Hepatic stellate cell (primary cell): Measurements from ENCODE around the gene SPART.
"Not testable (repeated sequence)": the region's sequence is repeated elsewhere in the genome, so short reads cannot be mapped to it uniquely, and the experiment has no call there.

Experiments used
- DNase-seq: peaks from one replicate; pipeline ENCODE4 v3.0.0; 2011; ENCODE audit warnings: low spot score

The SPART gene

DNA sequence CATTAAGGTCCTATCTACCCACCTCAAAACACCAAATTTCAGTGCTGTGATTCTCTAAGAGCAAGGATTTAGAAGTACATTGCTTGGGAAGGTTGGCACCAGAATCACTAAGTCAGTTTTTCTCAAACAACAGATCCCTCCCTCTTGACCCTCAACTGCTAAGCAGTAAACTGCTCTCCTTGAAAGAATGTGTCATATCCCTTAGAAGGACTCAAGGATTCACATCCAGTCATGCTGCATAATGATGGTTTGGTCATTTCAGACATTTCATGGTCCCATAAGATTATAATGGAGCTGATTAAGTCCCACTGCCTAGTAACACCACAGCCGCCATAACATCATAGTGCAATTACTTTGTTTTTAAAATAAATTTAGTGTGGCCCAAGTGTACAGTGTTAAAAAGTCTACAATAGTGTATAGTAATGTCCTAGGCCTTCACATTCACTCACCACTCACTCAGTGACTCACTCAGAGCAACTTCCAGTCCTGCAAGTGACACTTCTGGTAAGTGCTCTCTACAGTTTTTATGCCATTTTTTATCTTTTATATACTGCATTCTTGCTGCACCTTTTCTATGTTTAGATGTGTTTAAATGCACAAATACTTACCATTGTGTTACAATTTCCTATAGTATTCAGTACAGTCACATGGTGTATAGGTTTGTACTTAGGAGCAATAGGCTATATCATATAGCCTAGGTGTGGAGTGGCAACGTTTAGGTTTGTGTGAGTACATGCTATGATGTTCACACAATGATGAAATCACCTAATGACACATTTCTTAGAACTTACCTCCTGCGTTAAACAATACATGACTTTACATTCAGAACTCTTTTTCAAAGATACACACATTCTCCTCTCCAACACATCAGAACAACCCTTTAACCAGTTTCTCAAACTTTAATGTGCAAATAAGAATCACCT, 32.9 kb downstream of the SPART start:
- no peak for DNase-seq

DNA sequence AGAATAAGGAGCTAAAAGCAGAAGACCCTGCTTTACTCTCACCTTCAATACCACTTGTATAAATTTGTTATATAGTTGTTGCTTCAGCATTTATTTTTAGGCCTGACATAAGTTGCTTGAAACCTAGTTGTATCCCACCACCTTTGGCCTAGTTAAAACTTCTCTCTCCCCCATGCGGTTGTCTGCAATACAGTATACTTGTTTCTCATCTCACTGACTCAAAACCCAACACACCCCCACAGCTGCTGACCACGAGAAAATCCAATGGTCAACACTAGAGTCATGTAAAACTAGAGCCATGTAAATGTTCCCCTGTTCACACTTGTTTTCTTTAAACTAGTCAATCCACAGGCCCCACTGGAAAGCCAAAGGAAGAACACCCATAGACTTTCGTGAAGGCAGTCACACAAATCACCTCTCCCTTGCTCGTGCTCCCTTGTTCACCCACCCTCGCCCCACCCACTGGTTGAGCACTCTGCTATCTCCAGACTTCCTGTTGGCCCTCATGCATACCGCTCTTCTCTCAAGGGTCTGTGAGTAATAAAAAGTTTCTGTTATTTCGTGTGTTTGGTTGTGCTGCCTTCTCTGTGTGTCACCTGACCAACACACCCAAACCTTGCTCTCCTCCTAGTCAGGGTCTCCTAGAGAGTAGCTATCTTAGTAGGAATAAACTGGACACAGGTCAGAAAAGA, 35.6 kb downstream of the SPART start:
- DNase-seq, result no peak

DNA sequence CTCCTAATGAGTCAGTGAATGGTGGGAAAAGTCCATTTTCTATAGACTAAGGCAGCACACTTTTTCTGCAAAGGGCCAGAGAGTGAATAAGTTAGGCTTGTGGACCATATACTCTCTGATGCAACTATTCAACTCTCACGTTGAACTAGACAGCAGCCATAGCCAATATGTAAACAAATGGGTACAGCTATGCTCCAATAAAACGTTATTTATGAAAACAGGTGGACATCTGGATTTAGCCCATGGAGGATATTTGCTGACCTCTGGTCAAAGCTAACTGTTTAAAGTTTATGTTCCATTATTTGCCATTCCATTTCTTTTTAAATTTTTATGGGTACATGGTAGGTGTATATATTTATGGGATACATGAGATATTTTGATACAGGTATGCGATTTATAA, 43.9 kb downstream of the SPART start:
- no peak for DNase-seq

DNA sequence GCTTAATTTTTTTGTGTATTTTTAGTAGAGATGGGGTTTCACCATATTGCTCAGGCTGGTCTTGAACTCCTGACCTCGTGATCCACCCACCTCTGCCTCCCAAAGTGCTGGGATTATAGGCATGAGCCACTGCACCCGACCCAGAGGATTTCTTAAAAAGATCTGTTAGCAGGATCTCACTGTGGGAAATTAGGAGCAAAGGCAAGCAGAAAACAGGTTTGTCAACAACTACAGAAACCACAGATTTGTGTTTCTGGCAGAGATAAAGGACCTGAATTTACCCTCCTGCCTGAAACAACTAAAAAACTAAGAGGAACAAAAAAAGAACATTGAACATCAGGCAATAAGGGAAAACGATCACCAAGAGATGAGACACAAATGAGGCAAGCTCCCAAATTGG, 46.7 kb downstream of the SPART start:
- DNase-seq, result not testable (repeated sequence)

DNA sequence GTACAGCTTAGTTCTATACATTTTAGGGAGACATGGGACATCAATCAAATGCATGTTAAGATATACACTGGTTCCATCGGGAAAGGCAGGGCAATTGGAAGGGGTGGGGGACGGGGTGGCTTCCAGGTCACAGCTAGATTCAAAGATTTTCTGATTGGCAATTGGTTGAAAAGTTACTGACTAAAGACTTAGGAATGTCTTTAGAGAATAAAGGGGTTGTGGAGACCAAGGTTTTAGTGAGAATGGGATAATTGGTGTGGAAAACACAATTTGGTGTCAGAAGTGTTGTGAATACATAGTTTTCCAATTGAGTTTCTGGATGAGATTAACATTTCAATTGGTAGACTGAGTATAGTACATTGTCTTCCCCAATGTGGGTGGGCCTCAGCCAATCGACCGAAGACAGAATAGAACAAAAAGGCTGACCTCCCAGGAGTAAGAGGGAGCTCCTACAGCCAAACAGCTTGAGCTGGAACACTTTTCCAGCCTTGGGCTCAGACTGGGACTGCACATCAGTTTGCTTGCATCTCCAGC, 47.6 kb downstream of the SPART start:
- no peak for DNase-seq

DNA sequence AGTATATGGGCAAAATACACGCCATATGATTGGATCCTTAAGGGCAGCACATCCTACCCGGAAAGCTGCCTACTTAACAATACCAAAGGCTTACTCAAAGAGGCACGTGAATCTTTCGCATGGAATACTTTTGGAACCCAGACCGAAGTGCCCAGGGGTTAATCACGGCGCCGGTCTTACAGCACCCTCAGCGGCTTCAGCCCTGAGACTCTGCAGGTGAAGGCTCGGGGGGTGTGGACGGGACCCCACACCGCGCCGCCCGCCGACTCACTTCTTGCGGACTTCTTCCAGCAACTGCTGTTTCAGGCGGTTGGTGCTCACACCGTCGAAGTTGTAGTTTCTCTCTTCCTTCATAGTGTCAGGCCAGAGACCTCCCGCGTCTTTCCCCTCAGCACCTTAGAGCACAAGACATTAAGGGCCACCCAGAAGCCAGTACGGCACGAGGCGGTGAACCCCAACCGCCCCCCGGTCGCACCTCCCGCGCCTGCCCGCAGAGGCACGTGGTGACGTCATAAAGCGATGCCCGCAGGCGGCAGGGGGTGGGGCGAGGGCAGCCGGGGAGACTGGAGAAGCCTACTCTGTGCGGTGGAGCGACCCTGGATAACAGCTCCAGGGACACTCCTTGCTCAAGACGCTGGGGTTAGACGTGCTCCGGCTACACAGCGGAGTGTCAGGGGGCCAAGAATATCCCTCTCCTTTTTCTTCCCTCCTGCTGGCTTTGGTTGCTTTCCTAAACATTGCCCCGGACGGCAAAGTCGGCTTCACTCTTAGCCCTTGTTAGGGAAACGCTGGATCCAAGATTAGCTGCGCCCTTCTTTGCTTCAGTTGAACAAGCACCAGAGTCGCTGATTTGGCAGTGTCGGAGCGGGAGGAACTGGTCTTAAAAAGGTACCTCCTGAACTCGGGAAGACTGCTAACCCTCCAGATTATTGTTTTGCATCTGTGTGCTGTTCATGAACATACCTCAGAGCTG, 48.5 kb downstream of the SPART start, which contains the start of gene CCDC169:
TSS of gene CCDC169 (minus strand) at position 449 of the 973 bp plus-strand sequence. CDS start at position 354, 95 bp downstream.
- DNase-seq, result peak; percentile 50

DNA sequence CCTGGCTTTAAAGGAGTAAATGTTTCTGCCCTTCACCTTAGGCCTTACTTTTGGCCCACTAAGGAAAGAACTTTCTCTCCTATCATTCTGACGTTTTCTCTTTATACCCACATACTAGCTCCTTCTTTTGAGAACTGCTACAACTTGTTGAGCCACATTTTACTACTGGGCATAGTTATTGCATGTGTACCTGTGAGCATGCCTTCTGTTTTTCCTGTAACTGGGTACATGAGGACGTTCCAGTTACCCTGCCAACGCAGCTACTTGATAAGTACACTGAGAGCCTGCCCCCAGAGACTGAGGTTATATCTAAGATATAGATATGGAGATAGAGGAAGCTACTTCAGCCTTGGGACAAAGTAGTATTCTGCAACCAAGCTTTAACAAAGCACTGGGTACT, 52.1 kb downstream of the SPART start:
- DNase-seq, result no peak

DNA sequence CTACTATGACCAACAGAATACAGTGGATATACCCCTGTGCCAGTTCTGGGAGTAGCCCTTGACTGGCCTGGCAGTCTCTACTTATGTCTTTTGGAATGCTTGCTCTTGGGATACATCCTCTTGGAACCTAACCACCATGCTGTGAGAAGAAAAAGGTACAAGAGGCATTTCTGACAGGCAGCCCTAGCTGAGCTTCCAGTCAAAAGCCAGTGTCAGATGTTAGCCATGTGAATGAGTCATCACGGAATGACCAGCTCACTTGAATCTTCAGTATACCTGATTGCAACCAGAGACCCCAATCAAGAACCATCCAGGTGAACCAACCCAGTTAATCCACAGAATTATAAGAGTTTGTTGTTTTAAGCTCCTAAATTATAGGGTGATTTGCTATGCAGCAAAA, 52.7 kb downstream of the SPART start:
- no peak for DNase-seq

DNA sequence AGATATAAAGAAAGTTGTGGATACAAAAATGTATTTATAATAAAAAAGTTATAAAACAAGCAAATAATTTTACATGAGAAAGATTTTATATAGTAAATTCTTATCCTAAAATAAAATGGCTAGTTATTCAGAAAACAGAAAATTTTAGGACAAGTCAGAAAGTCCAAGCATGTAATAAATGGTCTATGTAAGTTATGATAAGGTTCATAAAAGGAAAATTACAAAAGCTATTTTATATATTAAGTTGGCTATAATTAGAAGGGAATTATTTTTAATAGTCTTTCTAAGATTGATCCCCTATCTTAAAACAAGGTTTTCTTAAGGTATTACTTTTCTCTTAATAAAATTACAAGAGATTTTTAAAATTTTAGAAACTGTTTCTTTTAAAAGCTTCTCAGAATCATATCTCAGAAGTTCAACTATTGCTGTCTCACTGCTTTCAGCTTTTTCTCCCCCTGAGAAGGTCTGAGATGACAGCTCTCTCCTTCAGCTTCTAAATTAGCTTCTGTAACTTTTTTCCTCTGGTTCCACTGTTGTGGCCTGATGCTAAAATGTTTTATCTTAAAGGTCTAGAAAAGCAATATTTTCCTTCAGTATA, 57.3 kb downstream of the SPART start:
- DNase-seq, result no peak

DNA sequence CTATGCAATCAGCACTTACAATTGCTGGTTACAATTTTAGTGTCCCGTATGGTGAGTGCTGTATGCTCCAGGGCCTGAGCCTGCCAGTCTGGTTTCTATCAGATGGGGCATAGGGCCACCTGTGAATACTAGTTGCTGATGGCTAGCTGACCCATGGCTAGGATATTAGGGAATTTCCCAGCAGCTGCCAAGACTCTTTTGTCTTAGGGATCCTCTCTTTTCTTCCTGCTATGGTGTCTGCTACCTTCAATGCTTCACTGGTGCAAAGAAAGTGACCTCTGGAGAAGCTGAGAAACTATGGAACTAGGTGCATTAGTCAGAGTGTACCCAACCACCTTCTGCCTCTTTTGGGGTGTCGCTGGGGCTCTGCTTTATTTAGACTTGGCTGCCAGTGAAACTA, 60.2 kb downstream of the SPART start:
- no peak for DNase-seq

DNA sequence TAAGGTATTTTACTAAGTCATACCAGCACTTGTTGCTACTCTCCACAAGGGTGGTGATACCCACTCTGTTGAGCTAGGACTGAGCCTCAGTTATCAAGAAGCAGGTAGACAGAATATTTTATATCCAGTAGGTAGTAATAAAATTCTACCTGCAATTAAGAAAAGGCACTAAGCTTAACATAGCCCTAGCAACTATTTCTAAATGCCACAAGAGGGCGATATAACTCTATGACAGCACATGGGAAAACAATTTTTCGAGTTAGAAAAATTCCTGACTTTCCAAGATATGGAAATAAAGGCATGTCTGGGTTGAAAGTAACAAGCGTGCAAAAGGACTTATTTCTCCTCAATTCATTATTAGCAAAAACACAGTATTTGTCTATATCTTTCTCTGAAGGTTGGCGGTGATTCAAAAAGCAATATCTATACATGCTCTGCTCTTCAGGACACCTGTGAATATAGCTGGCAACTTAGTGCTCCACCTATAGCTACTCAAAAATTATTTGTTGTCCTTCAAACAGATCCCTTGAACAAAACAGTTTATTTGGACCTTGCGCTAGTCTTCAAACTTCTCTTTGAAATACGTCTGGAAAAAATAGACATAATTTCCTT, 63.3 kb downstream of the SPART start:
- DNase-seq, result peak; percentile 13

DNA sequence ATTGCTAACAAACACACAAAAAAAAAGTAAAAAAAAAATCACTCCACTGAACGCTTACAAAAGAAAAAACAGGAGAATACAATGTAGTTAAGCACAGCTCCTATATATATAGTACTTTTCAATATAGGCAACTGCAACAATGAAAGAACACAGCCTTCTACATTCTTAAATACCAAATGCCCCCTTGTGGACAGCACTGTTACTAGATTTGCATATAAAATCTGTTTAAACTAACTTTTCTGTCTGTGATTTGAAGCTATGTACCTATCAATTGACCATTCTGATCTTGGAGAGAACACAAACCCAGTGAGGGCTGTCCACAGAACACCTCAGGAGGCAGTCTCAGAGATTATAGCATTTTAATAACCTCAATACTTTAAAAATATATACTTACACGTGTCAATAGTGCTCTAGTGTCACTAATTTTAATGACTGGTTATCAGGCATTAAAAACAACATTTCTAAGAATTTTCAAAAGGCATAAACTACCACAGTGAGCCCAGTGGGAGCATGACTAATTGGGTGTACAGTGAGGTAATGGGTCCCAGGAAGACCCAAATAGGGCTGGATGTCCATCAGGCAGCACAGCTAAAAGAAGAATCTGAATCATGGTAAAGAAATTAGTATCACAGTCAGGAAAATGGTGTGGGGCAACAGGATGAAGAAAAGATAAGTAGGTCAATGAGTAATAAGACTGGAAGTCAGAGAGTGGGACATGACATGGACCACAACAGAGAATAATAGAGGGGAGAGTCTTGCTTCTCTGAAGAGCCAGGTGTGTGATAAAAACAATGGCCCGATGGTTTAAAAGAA, 70.8 kb downstream of the SPART start:
- peak; percentile 21 for DNase-seq

DNA sequence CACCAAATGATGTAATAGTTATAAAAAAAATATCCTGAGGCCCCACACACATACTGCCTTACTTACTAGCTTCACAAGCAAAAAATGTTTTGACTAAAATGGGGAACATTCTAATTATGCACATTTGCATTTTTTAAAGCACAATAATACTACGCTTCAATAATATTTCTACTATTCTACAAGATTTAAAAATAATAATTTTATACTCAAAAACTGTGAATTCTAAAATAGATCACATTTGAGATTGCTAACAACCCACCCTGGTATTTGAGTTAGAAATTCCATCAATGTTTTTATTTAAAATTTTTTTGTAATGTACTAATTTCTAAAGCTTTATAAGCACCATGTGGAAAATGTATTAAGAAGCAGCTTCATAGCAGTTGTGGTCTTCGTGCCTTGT, 72.8 kb downstream of the SPART start:
- DNase-seq, result no peak

DNA sequence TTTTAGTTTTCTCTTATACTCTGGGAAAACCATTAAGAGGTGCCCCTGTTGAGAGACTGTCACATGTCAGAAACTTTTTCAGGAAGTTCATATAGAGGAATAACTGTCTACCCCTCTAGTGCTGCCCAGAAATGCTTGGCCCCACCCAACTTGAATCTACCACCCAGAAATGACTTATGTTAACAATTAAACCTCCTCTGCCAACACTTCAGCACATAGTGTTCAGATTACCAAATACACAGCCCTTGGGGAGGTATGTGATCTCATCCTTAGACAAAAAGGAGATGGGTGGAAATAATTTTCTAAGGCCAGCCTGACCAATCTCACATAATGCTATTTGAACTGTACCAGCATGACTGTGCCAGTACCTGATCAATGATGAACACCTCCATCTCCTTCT, 84.2 kb downstream of the SPART start:
- no peak for DNase-seq

DNA sequence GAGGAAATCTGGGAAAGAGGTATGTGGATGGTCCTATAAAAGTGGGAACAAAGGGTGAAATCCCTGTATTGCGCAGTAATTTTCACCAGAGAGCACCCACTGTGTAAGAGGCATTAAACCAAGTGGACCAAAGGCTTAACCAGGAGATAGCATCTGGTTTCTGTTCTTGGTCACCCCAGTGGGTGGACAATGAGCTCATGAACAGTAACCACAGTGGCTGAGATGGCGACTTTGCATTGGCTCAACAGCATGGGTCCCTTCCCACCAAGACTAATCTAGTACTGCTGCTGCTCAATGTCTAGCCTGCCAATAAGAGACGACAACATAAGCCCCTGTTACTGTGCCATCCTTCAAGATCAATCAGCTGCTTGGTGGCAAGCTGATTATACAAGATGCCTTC, 85.2 kb downstream of the SPART start:
- DNase-seq, result no peak

DNA sequence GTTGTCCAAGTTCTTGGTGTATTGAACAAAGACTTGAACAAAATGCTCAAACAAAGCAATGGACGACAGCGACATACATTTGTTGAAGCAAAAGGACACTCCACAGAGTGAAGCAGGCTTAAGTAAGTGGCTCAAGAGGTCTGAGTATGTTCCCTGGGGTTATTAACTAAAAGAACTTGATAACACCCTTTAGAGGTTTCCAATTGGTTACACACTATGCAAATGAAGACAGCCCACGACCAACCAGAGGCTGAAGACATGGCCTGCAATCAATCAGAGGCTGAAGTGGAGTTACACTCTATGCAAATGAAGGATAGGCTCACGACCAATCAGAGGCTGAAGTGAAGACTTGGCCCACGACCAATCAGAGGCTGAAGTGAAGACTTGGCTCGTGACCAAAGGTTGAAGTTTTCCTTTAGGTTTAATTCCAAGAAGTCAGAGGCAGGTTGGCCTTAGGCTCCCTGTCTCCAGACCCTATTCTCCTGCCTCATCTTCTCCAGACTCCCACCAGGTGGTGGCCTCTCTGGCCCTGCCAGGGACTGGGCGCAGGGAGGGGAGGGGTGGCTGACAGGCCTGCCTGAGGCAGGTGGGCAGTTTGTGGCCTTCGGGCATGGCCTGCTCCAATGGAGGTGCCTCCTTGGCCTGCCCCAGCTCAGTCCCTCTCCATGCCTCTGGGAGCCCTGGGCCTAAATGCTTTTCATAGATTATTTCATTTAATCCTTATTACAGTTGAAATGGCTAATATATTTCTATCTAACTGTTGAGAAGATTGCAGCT, 86.6 kb downstream of the SPART start:
- DNase-seq, result no peak

DNA sequence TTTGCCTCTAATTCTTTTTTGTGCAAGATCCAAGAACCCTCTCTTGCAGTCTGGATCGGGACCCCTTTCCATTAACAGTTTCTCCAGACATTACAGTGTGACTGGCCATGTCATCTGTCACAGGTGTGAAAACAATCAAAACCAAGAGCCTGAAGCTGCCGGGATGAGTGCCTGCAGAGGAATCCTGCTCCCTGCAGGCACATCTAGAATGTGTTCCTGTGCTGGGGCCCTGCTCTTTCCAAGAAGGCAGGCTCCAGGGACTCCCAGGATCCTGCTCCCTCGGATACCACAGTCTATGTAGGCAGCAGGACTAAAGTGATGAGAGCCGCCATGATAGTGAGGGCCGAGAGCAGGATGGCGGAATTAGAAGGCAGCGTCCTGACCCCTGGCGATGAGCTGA, 87.4 kb downstream of the SPART start:
- DNase-seq, result no peak
